GM23338 (cell line): ENCODE data around the gene TSPAN3. TPM values are rescaled to one million over a fixed set of nuclear protein-coding genes. Genes with fewer than 3 reads are reported as not detected.

Source experiments
- ATAC-seq: fragments of 200-7000 bp; cut with Tn5 transposase; 3 replicates; pipeline ENCODE4 v1.9.1; 2020
- DNase-seq: peaks from one replicate; pipeline ENCODE4 v3.0.0-alpha.2; 2015; ENCODE audit warnings: low spot score
- H2AFZ ChIP-seq: fragments of 200-600 bp; sonication (generic); 2 replicates; pipeline ENCODE4 v1.8.0; 2016; ENCODE audit warnings: antibody characterized with exemption, mild to moderate bottlenecking, moderate library complexity
- H3F3A ChIP-seq: fragments of 200-600 bp; sonication (generic); replicated peaks from 2 replicates; pipeline ENCODE4 v1.8.0; 2017; ENCODE audit warnings: antibody characterized with exemption, mixed run types, low read depth
- H3K27ac ChIP-seq: fragments of 200-600 bp; sonication (generic); 2 replicates; pipeline ENCODE4 v1.6.1; 2016; ENCODE audit warnings: low read depth
- H3K27me3 ChIP-seq: fragments of 200-600 bp; sonication (generic); 2 replicates; pipeline ENCODE4 v1.8.0; 2016; ENCODE audit warnings: mild to moderate bottlenecking, mixed run types, moderate library complexity; ENCODE audit not compliant: insufficient read depth
- H3K36me3 ChIP-seq: fragments of 200-600 bp; sonication (generic); 2 replicates; pipeline ENCODE4 v1.8.0; 2016; ENCODE audit warnings: mild to moderate bottlenecking; ENCODE audit not compliant: insufficient read depth
- H3K4me1 ChIP-seq: fragments of 200-600 bp; sonication (generic); 2 replicates; pipeline ENCODE4 v1.8.0; 2016; ENCODE audit warnings: mild to moderate bottlenecking, moderate library complexity; ENCODE audit not compliant: insufficient read depth
- H3K4me2 ChIP-seq: fragments of 200-600 bp; sonication (generic); 2 replicates; pipeline ENCODE4 v1.7.1; 2017; ENCODE audit warnings: mixed run types
- H3K4me3 ChIP-seq: fragments of 200-600 bp; sonication (generic); 2 replicates; pipeline ENCODE4 v1.6.1; 2016; ENCODE audit warnings: mixed run types
- H3K79me2 ChIP-seq: fragments of 200-600 bp; sonication (generic); replicated peaks from 2 replicates; pipeline ENCODE4 v1.8.0; 2017; ENCODE audit warnings: mild to moderate bottlenecking; ENCODE audit not compliant: insufficient read depth
- H3K9me2 ChIP-seq: fragments of 200-600 bp; sonication (generic); 2 replicates; pipeline ENCODE4 v1.8.0; 2017; ENCODE audit not compliant: insufficient read depth
- H4K20me1 ChIP-seq: fragments of 200-600 bp; sonication (generic); replicated peaks from 2 replicates; pipeline ENCODE4 v1.8.0; 2017; ENCODE audit warnings: mild to moderate bottlenecking; ENCODE audit not compliant: insufficient read depth
- H3K27ac Mint-ChIP-seq: 2 replicates; pipeline ENCODE4 v1.8.0; 2020; ENCODE audit warnings: inconsistent platforms, mild to moderate bottlenecking, moderate library complexity, mixed read lengths
- H3K27me3 Mint-ChIP-seq: 3 replicates; pipeline ENCODE4 v1.8.0; 2022; ENCODE audit warnings: low read depth, mild to moderate bottlenecking, moderate library complexity, mixed read lengths, inconsistent platforms; ENCODE audit not compliant: insufficient read depth, poor library complexity
- H3K36me3 Mint-ChIP-seq: 3 replicates; pipeline ENCODE4 v1.8.0; 2021; ENCODE audit warnings: low read depth, mild to moderate bottlenecking, inconsistent platforms, moderate library complexity, mixed read lengths
- H3K4me1 Mint-ChIP-seq: 3 replicates; pipeline ENCODE4 v1.8.0; 2020; ENCODE audit warnings: mild to moderate bottlenecking, inconsistent platforms, mixed read lengths
- H3K4me3 Mint-ChIP-seq: 3 replicates; pipeline ENCODE4 v1.8.0; 2021; ENCODE audit warnings: moderate library complexity, mild to moderate bottlenecking, inconsistent platforms, mixed read lengths
- H3K9me3 Mint-ChIP-seq: 3 replicates; pipeline ENCODE4 v1.8.0; 2020; ENCODE audit warnings: moderate library complexity, mild to moderate bottlenecking, inconsistent platforms, mixed read lengths
- EZH2phosphoT487 ChIP-seq: fragments of 200-600 bp; sonication (generic); IDR thresholded peaks from one replicate; pipeline ENCODE4 v1.8.1; 2018; ENCODE audit warnings: antibody characterized with exemption; ENCODE audit not compliant: unreplicated experiment
- NANOG ChIP-seq: IDR thresholded peaks from 2 replicates; pipeline ENCODE4 v1.6.1; 2016; ENCODE audit warnings: antibody characterized with exemption, borderline replicate concordance
- POLR2AphosphoS5 ChIP-seq: IDR thresholded peaks from 2 replicates; pipeline ENCODE4 v1.6.1; 2016; ENCODE audit warnings: antibody characterized with exemption, low read depth
- STAT1 ChIP-seq: IDR thresholded peaks from one replicate; pipeline ENCODE4 v1.6.1; 2016; ENCODE audit warnings: antibody characterized with exemption; ENCODE audit not compliant: unreplicated experiment
- ZNF114 ChIP-seq: fragments of 250-450 bp; sonication (Bioruptor Pico); IDR thresholded peaks from 2 replicates; pipeline ENCODE4 v1.5.0; 2020; ENCODE audit warnings: mild to moderate bottlenecking, moderate library complexity
- ZNF331 ChIP-seq: fragments of 250-450 bp; sonication (Bioruptor Pico); IDR thresholded peaks from 2 replicates; pipeline ENCODE4 v1.5.0; 2020; ENCODE audit warnings: low read depth, mild to moderate bottlenecking, moderate library complexity
- polyA plus RNA-seq: library from polyadenylated mRNA; unstranded; fragments of >200 nt; fragmentation: Nextera tagmentation; extraction: Ambion mirVana; gene quantifications from 2 replicates; pipeline ENCODE4 v1.2.1, GENCODE V29; 2016
- total RNA-seq: library from RNA; depleted of rRNA; stranded (reverse); fragments of >200 nt; shearing (Covaris generic); gene quantifications from 2 replicates; pipeline ENCODE4 v1.2.3, GENCODE V29; 2014
- TF ChIP-seq, protein P1 (sequence below), 2 experiments: fragments of 200-600 bp in 1 of 2; sonication (generic) in 1 of 2; conservative IDR thresholded peaks; 2 replicates each; pipeline versions ENCODE4 v1.5.1 to v1.6.1; 2016 to 2017; ENCODE audit warnings: antibody characterized with exemption in 2 of 2, low read depth in 2 of 2, mild to moderate bottlenecking in 2 of 2, moderate library complexity in 1 of 2
- TF ChIP-seq, protein P2 (sequence below): fragments of 250-450 bp; sonication (Bioruptor Pico); IDR thresholded peaks from 2 replicates; pipeline ENCODE4 v1.5.0; 2020; ENCODE audit warnings: mild to moderate bottlenecking, moderate library complexity

Gene TSPAN3
- total and polyA plus RNA-seq, 2 experiments from 2014 or later = 72.5 to 159 TPM

DNA sequence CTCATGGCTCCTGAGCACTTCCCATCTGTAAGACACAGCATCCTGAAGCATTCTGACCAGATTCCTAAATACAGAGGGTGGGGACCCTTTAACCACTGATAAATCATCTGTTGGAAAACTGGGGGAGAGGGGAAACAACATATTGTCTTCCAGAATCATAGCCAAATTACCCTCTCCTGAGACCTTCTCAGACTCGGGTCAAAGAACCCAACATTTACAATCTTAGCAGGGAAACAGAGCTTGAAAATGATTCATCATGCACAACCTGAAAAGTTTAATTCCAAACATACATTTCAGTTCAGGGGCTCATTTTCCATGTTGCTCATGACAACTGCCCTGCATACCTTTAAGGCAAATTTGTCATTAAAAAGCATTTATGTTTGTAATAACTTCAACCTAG is 48.5 kb upstream of the TSPAN3 start:
- Histone ChIP-seq H3K4me3 (no peak overlapping the region), H4K20me1 (no peaks in the 10 kb centered on the region)
- TF ChIP-seq, protein P1, sequence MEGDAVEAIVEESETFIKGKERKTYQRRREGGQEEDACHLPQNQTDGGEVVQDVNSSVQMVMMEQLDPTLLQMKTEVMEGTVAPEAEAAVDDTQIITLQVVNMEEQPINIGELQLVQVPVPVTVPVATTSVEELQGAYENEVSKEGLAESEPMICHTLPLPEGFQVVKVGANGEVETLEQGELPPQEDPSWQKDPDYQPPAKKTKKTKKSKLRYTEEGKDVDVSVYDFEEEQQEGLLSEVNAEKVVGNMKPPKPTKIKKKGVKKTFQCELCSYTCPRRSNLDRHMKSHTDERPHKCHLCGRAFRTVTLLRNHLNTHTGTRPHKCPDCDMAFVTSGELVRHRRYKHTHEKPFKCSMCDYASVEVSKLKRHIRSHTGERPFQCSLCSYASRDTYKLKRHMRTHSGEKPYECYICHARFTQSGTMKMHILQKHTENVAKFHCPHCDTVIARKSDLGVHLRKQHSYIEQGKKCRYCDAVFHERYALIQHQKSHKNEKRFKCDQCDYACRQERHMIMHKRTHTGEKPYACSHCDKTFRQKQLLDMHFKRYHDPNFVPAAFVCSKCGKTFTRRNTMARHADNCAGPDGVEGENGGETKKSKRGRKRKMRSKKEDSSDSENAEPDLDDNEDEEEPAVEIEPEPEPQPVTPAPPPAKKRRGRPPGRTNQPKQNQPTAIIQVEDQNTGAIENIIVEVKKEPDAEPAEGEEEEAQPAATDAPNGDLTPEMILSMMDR (conservative IDR thresholded peaks at IDR 0.05; ENCODE audit: low read depth in 2 of 2) = no peak
- TF ChIP-seq STAT1 = no peak
- no peak for TF ChIP-seq POLR2AphosphoS5
- TF ChIP-seq EZH2phosphoT487 = no peak
- TF ChIP-seq ZNF114 (CRISPR knock-in tag) = no peak
- no peak for TF ChIP-seq NANOG
- TF ChIP-seq, protein P2, sequence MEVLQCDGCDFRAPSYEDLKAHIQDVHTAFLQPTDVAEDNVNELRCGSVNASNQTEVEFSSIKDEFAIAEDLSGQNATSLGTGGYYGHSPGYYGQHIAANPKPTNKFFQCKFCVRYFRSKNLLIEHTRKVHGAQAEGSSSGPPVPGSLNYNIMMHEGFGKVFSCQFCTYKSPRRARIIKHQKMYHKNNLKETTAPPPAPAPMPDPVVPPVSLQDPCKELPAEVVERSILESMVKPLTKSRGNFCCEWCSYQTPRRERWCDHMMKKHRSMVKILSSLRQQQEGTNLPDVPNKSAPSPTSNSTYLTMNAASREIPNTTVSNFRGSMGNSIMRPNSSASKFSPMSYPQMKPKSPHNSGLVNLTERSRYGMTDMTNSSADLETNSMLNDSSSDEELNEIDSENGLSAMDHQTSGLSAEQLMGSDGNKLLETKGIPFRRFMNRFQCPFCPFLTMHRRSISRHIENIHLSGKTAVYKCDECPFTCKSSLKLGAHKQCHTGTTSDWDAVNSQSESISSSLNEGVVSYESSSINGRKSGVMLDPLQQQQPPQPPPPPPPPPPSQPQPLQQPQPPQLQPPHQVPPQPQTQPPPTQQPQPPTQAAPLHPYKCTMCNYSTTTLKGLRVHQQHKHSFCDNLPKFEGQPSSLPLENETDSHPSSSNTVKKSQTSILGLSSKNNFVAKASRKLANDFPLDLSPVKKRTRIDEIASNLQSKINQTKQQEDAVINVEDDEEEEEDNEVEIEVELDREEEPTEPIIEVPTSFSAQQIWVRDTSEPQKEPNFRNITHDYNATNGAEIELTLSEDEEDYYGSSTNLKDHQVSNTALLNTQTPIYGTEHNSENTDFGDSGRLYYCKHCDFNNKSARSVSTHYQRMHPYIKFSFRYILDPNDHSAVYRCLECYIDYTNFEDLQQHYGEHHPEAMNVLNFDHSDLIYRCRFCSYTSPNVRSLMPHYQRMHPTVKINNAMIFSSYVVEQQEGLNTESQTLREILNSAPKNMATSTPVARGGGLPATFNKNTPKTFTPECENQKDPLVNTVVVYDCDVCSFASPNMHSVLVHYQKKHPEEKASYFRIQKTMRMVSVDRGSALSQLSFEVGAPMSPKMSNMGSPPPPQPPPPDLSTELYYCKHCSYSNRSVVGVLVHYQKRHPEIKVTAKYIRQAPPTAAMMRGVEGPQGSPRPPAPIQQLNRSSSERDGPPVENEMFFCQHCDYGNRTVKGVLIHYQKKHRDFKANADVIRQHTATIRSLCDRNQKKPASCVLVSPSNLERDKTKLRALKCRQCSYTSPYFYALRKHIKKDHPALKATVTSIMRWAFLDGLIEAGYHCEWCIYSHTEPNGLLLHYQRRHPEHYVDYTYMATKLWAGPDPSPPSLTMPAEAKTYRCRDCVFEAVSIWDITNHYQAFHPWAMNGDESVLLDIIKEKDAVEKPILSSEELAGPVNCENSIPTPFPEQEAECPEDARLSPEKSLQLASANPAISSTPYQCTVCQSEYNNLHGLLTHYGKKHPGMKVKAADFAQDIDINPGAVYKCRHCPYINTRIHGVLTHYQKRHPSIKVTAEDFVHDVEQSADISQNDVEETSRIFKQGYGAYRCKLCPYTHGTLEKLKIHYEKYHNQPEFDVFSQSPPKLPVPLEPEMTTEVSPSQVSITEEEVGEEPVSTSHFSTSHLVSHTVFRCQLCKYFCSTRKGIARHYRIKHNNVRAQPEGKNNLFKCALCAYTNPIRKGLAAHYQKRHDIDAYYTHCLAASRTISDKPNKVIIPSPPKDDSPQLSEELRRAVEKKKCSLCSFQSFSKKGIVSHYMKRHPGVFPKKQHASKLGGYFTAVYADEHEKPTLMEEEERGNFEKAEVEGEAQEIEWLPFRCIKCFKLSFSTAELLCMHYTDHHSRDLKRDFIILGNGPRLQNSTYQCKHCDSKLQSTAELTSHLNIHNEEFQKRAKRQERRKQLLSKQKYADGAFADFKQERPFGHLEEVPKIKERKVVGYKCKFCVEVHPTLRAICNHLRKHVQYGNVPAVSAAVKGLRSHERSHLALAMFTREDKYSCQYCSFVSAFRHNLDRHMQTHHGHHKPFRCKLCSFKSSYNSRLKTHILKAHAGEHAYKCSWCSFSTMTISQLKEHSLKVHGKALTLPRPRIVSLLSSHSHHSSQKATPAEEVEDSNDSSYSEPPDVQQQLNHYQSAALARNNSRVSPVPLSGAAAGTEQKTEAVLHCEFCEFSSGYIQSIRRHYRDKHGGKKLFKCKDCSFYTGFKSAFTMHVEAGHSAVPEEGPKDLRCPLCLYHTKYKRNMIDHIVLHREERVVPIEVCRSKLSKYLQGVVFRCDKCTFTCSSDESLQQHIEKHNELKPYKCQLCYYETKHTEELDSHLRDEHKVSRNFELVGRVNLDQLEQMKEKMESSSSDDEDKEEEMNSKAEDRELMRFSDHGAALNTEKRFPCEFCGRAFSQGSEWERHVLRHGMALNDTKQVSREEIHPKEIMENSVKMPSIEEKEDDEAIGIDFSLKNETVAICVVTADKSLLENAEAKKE = no peak
- TF ChIP-seq ZNF331 (CRISPR knock-in tag) = no peak

More for the DNA sequence above, 48.5 kb upstream of the TSPAN3 start:
- H3K27me3 Mint-ChIP-seq = no peaks in the 10 kb centered on the region
- no peak overlapping the region for H3K4me3 Mint-ChIP-seq
- Histone ChIP-seq H3F3A (no peaks in the 10 kb centered on the region), H3K4me2 (no peak overlapping the region), H2AFZ (no peak overlapping the region), H3K4me1 (peaks cover 18% of the 10 kb centered on the region), H3K36me3 (no peaks in the 10 kb centered on the region), H3K79me2 (no peaks in the 10 kb centered on the region), H3K9me2 (0 out of 2 replicates have a peak, but pooled peaks cover 3% of the 10 kb centered on the region), H3K27me3 (no peaks in the 10 kb centered on the region), H3K27ac (no peak overlapping the region)
- H3K4me1 Mint-ChIP-seq = peaks cover 22% of the 10 kb centered on the region
- H3K36me3 Mint-ChIP-seq = 0 out of 3 replicates have a peak, but pooled peaks cover 1% of the 10 kb centered on the region
- no peak for DNase-seq
- no peaks in the 10 kb centered on the region for H3K9me3 Mint-ChIP-seq
- H3K27ac Mint-ChIP-seq = no peak overlapping the region
- no peak for ATAC-seq
